Pancreas (tissue), 10 donors: Measurements from ENCODE around the gene TRIM62. TPM values are rescaled to one million over a fixed set of nuclear protein-coding genes. Genes with fewer than 3 reads are reported as not detected.

Source experiments
- ATAC-seq, 4 donors: fragments of 200-7000 bp; cut with Tn5 transposase; one replicate each; pipeline versions ENCODE4 v1.8.0 to v1.9.1; 2020; ENCODE audit warnings: mild to moderate bottlenecking in 4 of 4, moderate library complexity in 4 of 4
- DNase-seq, 6 donors: peaks; one replicate each; pipeline ENCODE4 v3.0.0-alpha.2; 2020
- FAIRE-seq: peaks from 2 replicates; lab custom pipeline; 2012; peaks lifted over from hg19 to GRCh38; lab: Jason Lieb, UNC
- H3K27ac ChIP-seq, 4 donors: fragments of 200-600 bp; sonication (generic); 1 replicate in 3 of 4; 2 replicates in 1 of 4; pipeline versions ENCODE4 v1.5.0 to v1.8.0; 2020
- H3K27me3 ChIP-seq, 4 donors: fragments of 200-600 bp; one replicate each; pipeline ENCODE4 v1.8.0; 2021
- H3K36me3 ChIP-seq, 3 donors: fragments of 200-600 bp; sonication (generic) in 1 of 3; one replicate each; pipeline versions ENCODE4 v1.5.0 to v1.8.0; 2020 to 2021
- H3K4me1 ChIP-seq, 3 donors: fragments of 200-600 bp; one replicate each; pipeline ENCODE4 v1.8.0; 2021
- H3K4me3 ChIP-seq, 4 donors: fragments of 200-600 bp; sonication (generic) in 2 of 4; one replicate each; pipeline versions ENCODE4 v1.5.0 to v1.8.0; 2020 to 2021
- H3K9me3 ChIP-seq, 4 donors: fragments of 200-600 bp; one replicate each; pipeline ENCODE4 v1.8.0; 2021
- WGBS, 2 donors: extraction: QIAGEN DNeasy Blood & Tissue Kit; methylation state at CpG; one replicate each; pipeline ENCODE4 v1.1.7; 2013; 5-methylcytosine and 5-hydroxymethylcytosine counted together
- intact Hi-C, 3 donors: fragments of 100-400 bp; cut with DNase I; formaldehyde crosslinking; loops; one replicate each; pipeline versions ENCODE4 v1.11.1 to v1.14.2; 2022
- polyA plus RNA-seq, 2 donors: library from polyadenylated mRNA; stranded (reverse); fragments of 200-250 nt; gene quantifications; one replicate each; pipeline ENCODE4 v1.2.3, GENCODE V29; 2013
- total RNA-seq, 6 donors: library from RNA; stranded (reverse); fragmentation: NEBNext Ultra II Directional in 4 of 6; extraction: Animal tissue kit (Norgen Biotek cat#: 25700) in 4 of 6; gene quantifications; one replicate each; pipeline versions ENCODE4 v1.2.1 to v1.2.4, GENCODE V29; 2021 to 2023
- TF ChIP-seq, protein P1 (sequence below), 4 donors: fragments of 200-600 bp; sonication (generic) in 3 of 4; IDR thresholded peaks; one replicate each; pipeline versions ENCODE4 v1.5.0 to v1.8.0; 2021; ENCODE audit warnings: antibody characterized with exemption in 4 of 4
- donor health status: healthy with polysubstance abuse.
- donor health status: DM: no; HTN: no; CAD: no; lungs with moderate emphysema.
- donor health status: DM: no; HTN: no; CAD: no.
- donor health status: control.
- donor health status: control.
- donor health status: Bipolar disorder and iron deficiency.
- donor health status: DM: yes; HTN: yes; CAD: no.
- donor health status: DM: no; HTN: no; CAD: no.
- donor health status: DM: no; HTN: no; CAD: no.
- donor health status: DM: yes; HTN: yes; CAD: no.

TRIM62 gene
- total and polyA plus RNA-seq, 8 donors: 1.6 to 4.3 (median 2.7) TPM

DNA sequence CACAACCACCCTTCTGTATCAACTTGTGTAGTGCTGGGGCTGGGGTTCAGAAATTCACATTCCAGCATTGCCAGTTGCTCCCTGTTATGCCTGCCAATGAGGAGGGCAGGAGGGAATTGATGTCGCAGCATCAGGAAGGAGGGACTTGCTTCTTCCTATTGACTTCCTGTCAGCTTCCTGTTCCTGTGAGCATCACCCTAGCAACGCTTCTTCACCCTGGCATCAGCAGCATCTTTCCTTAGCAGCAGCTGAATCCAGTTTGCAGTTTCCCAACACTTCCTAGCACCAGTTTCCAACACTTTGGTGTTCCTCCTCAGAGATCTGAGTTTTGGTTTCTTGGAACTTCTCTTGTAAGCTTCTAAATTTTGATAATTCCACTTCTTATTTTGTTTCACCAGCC, 8.9 kb upstream of the TRIM62 start:
- Histone ChIP-seq H3K27ac (no peak overlapping the region), H3K27me3 (peaks cover 0 to 4% (median 0%) of the 10 kb centered on the region in 4 donors), H3K36me3 (no peaks in the 10 kb centered on the region), H3K9me3 (no peaks in the 10 kb centered on the region), H3K4me1 (no peaks in the 10 kb centered on the region), H3K4me3 (no peak overlapping the region)
- FAIRE-seq (no peak), ATAC-seq (no peak), DNase-seq (no peak)
- TF ChIP-seq, protein P1, sequence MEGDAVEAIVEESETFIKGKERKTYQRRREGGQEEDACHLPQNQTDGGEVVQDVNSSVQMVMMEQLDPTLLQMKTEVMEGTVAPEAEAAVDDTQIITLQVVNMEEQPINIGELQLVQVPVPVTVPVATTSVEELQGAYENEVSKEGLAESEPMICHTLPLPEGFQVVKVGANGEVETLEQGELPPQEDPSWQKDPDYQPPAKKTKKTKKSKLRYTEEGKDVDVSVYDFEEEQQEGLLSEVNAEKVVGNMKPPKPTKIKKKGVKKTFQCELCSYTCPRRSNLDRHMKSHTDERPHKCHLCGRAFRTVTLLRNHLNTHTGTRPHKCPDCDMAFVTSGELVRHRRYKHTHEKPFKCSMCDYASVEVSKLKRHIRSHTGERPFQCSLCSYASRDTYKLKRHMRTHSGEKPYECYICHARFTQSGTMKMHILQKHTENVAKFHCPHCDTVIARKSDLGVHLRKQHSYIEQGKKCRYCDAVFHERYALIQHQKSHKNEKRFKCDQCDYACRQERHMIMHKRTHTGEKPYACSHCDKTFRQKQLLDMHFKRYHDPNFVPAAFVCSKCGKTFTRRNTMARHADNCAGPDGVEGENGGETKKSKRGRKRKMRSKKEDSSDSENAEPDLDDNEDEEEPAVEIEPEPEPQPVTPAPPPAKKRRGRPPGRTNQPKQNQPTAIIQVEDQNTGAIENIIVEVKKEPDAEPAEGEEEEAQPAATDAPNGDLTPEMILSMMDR (IDR thresholded peaks at IDR 0.05): no peak
- WGBS, 2 donors: 56 to 74% methylated on average over 2 of the region's 2 CpGs
- intact Hi-C loops: no loop called here

DNA sequence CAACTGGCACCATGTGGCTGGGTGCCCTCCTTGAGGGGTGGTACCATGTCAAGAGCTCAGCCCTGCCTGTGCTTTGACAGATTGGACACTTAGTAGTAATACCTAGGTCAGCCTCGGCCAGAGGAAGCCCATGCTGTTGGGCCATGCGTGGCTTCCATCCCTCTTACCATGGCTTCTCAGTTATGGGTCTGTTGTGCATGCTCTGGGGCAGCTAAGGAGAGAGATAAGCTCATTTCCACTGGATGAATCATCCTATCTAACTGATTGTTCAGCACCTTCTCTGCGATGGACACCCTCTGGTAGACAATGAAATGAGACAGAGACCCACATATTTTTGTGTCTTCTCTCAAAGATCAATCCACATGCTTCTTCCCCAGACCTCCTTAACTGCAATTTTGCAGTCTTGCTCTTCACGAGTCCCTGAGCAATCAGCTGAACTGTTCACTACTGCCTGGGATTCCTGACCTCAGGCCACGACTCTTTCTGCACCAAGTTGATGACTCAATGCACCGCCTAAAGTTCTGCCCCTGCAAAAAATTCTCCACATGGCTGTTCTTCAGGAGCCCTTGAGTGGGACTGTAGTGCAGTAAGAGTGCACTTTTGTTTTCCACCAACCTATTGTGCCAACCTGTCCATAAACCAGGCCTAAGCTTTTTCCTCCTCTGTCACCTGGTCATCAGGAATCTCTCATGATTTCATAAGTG, 6.9 kb upstream of the TRIM62 start:
- Histone ChIP-seq H3K4me3 (no peak overlapping the region), H3K27me3 (peaks cover 0 to 4% (median 0%) of the 10 kb centered on the region in 4 donors), H3K9me3 (no peaks in the 10 kb centered on the region), H3K4me1 (no peaks in the 10 kb centered on the region), H3K27ac (no peak overlapping the region), H3K36me3 (no peaks in the 10 kb centered on the region)
- intact Hi-C loops: no loop called here
- ATAC-seq (no peak), FAIRE-seq (no peak), DNase-seq (no peak)
- WGBS, 2 donors: 72 to 75% methylated on average over 6 of the region's 6 CpGs
- TF ChIP-seq, protein P1 (IDR thresholded peaks at IDR 0.05): no peak

DNA sequence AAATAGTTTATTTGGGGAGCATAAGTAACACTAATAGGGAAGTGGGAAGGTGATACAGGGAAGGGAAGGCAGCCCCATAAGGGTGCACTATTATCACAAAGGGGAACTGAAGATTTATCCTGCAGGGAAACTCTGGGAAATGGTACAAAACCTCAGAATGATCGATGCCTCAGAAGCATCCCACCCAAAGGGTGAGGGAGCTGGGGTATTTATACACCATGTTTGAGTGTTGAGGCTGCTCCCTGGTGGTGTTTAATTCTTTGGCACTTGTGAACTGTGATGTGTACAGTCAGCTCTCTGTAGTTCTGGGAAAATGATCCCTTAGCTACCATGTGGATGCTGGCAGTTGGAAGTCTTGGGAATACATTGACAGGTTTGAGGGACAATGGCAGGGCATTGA, 5.1 kb upstream of the TRIM62 start:
- intact Hi-C loops: no loop called here
- H3K9me3 ChIP-seq: no peaks in the 10 kb centered on the region
- DNase-seq (no peak), FAIRE-seq (no peak), ATAC-seq (no peak)
- 76 to 83% methylated on average over 1 of the region's 1 CpG for WGBS, 2 donors
- peaks cover 0 to 4% (median 0%) of the 10 kb centered on the region in 4 donors for H3K27me3 ChIP-seq
- H3K4me1 ChIP-seq: no peaks in the 10 kb centered on the region
- H3K4me3 ChIP-seq: no peak overlapping the region
- no peak overlapping the region for H3K27ac ChIP-seq
- TF ChIP-seq, protein P1 (IDR thresholded peaks at IDR 0.05): no peak
- no peaks in the 10 kb centered on the region for H3K36me3 ChIP-seq

- TF ChIP-seq, protein P1 (IDR thresholded peaks at IDR 0.05): no peak
- no peaks in the 10 kb centered on the region for H3K36me3 ChIP-seq
- H3K4me3 ChIP-seq: no peak overlapping the region
- H3K27ac ChIP-seq: no peak overlapping the region
- DNase-seq (no peak), FAIRE-seq (no peak), ATAC-seq (no peak)
- no peaks in the 10 kb centered on the region for H3K9me3 ChIP-seq
- no peaks in the 10 kb centered on the region for H3K27me3 ChIP-seq
- intact Hi-C loops: no loop called here
- H3K4me1 ChIP-seq: no peaks in the 10 kb centered on the region
Measured at GRCh38 chr1:33185541-33185940, 3.7 kb upstream of the TRIM62 start.

- 90 to 92% methylated on average over 2 of the region's 2 CpGs for WGBS, 2 donors
- Histone ChIP-seq H3K27ac (no peak overlapping the region), H3K27me3 (no peaks in the 10 kb centered on the region), H3K9me3 (no peaks in the 10 kb centered on the region), H3K4me1 (no peaks in the 10 kb centered on the region), H3K4me3 (no peak overlapping the region), H3K36me3 (no peaks in the 10 kb centered on the region)
- FAIRE-seq (no peak), DNase-seq (no peak), ATAC-seq (no peak)
- TF ChIP-seq, protein P1 (IDR thresholded peaks at IDR 0.05): no peak
- intact Hi-C loops: no loop called here
Measured at GRCh38 chr1:33183306-33183705, 1.5 kb upstream of the TRIM62 start.
